Measurements from ENCODE around the gene TRH. TPM values are rescaled to one million over a fixed set of nuclear protein-coding genes. Genes with fewer than 3 reads are reported as not detected.

Gene TRH
- total and polyA plus RNA-seq, 4 donors = 0.14 to 0.40 (median 0.22) TPM; not detected in 1

DNA sequence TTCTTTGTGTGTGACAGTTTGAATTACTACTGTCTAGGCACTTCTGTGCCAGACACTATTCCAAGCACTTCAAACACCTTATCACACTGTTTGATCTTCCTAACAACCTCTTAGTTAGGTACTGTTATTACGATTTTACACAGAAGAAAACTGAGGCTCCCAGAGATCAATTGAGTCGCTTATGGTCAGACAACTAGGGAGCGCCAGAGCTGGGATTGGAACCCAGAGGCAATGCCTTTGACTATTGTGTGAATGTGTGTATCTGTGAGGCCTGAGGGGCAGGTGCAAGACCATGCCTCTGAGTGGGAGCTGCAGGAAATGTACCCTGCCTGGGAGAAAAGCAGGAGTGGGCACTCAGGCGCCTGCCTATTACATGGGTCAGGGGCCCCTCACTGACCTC lies 1.8 kb downstream of the TRH start:
- 74 to 79% methylated on average over 4 of the region's 4 CpGs for WGBS, 2 donors
- peaks cover 7 to 47% (median 33%) of the 10 kb centered on the region in 3 donors for H3K27me3 ChIP-seq (ENCODE audit: control insufficient read depth in 3 of 3, insufficient read depth in 3 of 3, low read length in 2 of 3)

GRCh38 chr3:129978123-129978522 lies 3.6 kb downstream of the TRH start:
- Histone ChIP-seq H3K4me1 (ENCODE audit: control insufficient read depth in 5 of 5, insufficient read depth in 5 of 5, low read length in 5 of 5) (peaks cover 0 to 12% (median 5%) of the 10 kb centered on the region in 5 donors), H3K27me3 (ENCODE audit: control insufficient read depth in 3 of 3, insufficient read depth in 3 of 3, low read length in 2 of 3) (peaks cover 7 to 47% (median 36%) of the 10 kb centered on the region in 3 donors), H3K9me3 (ENCODE audit: control insufficient read depth in 4 of 4, insufficient read depth in 3 of 4, low read length in 3 of 4) (no peaks in the 10 kb centered on the region), H3K9ac (ENCODE audit: insufficient read depth in 1 of 2, low read length in 2 of 2) (no peak overlapping the region), H3K4me3 (no peak overlapping the region), H3K27ac (ENCODE audit: low read depth in 1 of 2, low read length in 1 of 2) (no peak overlapping the region), H3K36me3 (ENCODE audit: control insufficient read depth in 4 of 4, insufficient read depth in 4 of 4, low read length in 4 of 4) (no peaks in the 10 kb centered on the region)
- TF ChIP-seq, protein P1, sequence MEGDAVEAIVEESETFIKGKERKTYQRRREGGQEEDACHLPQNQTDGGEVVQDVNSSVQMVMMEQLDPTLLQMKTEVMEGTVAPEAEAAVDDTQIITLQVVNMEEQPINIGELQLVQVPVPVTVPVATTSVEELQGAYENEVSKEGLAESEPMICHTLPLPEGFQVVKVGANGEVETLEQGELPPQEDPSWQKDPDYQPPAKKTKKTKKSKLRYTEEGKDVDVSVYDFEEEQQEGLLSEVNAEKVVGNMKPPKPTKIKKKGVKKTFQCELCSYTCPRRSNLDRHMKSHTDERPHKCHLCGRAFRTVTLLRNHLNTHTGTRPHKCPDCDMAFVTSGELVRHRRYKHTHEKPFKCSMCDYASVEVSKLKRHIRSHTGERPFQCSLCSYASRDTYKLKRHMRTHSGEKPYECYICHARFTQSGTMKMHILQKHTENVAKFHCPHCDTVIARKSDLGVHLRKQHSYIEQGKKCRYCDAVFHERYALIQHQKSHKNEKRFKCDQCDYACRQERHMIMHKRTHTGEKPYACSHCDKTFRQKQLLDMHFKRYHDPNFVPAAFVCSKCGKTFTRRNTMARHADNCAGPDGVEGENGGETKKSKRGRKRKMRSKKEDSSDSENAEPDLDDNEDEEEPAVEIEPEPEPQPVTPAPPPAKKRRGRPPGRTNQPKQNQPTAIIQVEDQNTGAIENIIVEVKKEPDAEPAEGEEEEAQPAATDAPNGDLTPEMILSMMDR (IDR thresholded peaks at IDR 0.05; ENCODE audit: control extremely low read depth, extremely low read depth) = no peak
- no peak for ATAC-seq (ENCODE audit: insufficient read depth, low FRiP score)
- WGBS, 2 donors = 90 to 93% methylated on average over 2 of the region's 2 CpGs
- no peak for DNase-seq

More for the DNA sequence above, 1.8 kb downstream of the TRH start:
- Histone ChIP-seq H3K9me3 (ENCODE audit: control insufficient read depth in 4 of 4, insufficient read depth in 3 of 4, low read length in 3 of 4) (no peaks in the 10 kb centered on the region), H3K36me3 (ENCODE audit: control insufficient read depth in 4 of 4, insufficient read depth in 4 of 4, low read length in 4 of 4) (no peaks in the 10 kb centered on the region), H3K4me1 (ENCODE audit: control insufficient read depth in 5 of 5, insufficient read depth in 5 of 5, low read length in 5 of 5) (peaks cover 0 to 12% (median 5%) of the 10 kb centered on the region in 5 donors), H3K27ac (ENCODE audit: low read depth in 1 of 2, low read length in 1 of 2) (no peak overlapping the region), H3K9ac (ENCODE audit: insufficient read depth in 1 of 2, low read length in 2 of 2) (no peak overlapping the region), H3K4me3 (no peak overlapping the region)
- ATAC-seq (ENCODE audit: insufficient read depth, low FRiP score) (no peak), DNase-seq (no peak)
- TF ChIP-seq, protein P1 (IDR thresholded peaks at IDR 0.05; ENCODE audit: control extremely low read depth, extremely low read depth) = no peak

DNA sequence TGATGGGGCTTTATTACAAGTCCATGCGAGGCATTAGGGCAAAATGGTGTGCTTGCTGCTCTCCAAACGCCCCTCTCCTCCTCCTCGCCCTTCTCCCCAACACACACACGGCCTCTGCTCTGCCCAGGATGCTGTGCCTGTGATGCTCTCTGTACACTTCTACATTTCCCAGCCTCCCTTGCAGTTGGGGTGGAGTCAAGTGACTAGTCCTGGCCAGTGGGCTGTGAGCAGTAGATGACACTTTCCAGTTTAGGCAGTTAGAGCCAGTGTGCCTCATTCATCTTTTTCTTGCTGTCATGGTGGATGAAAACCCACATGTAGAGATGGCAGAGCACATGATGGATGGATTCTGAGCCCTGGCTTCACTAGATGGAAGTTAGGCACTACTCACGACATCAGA lies 5.4 kb downstream of the TRH start:
- peaks cover 7 to 42% (median 32%) of the 10 kb centered on the region in 3 donors for H3K27me3 ChIP-seq (ENCODE audit: control insufficient read depth in 3 of 3, insufficient read depth in 3 of 3, low read length in 2 of 3)

More for the DNA sequence above, 5.4 kb downstream of the TRH start:
- Histone ChIP-seq H3K4me3 (no peak overlapping the region), H3K4me1 (ENCODE audit: control insufficient read depth in 5 of 5, insufficient read depth in 5 of 5, low read length in 5 of 5) (peaks cover 0 to 7% (median 5%) of the 10 kb centered on the region in 5 donors), H3K36me3 (ENCODE audit: control insufficient read depth in 4 of 4, insufficient read depth in 4 of 4, low read length in 4 of 4) (no peaks in the 10 kb centered on the region), H3K27ac (ENCODE audit: low read depth in 1 of 2, low read length in 1 of 2) (no peak overlapping the region), H3K9me3 (ENCODE audit: control insufficient read depth in 4 of 4, insufficient read depth in 3 of 4, low read length in 3 of 4) (no peaks in the 10 kb centered on the region), H3K9ac (ENCODE audit: insufficient read depth in 1 of 2, low read length in 2 of 2) (no peak overlapping the region)
- WGBS, 2 donors = 88 to 92% methylated on average over 5 of the region's 5 CpGs
- DNase-seq (no peak), ATAC-seq (ENCODE audit: insufficient read depth, low FRiP score) (no peak)
- TF ChIP-seq, protein P1 (IDR thresholded peaks at IDR 0.05; ENCODE audit: control extremely low read depth, extremely low read depth) = no peak
